K562 (cell line): ENCODE results near the gene KDELR3. TPM values are rescaled to one million over a fixed set of nuclear protein-coding genes. Genes with fewer than 3 reads are reported as not detected.

Experiments
- CXXC5 ChIP-seq: fragments of 250-450 bp; sonication (Bioruptor Pico); IDR thresholded peaks from 2 replicates; pipeline ENCODE4 v1.8.0; 2022; ENCODE audit warnings: inconsistent platforms, mild to moderate bottlenecking, moderate library complexity
- MAZ ChIP-seq, 2 experiments: fragments of 450-650 bp in 1 of 2; sonication (generic) in 1 of 2; formaldehyde crosslinking; IDR thresholded peaks in 1 of 2; conservative IDR thresholded peaks in 1 of 2; 2 replicates each; pipeline versions ENCODE4 v1.4.0 to v1.5.0; 2020; ENCODE audit warnings: mild to moderate bottlenecking in 1 of 2, missing genetic modification reagents in 1 of 2
- MEF2D ChIP-seq: conservative IDR thresholded peaks from 2 replicates; pipeline ENCODE4 v1.6.1; 2016; ENCODE audit warnings: low read depth, missing genetic modification characterization, missing compliant biosample characterization
- OTX1 ChIP-seq: fragments of 450-650 bp; formaldehyde crosslinking; IDR thresholded peaks from 2 replicates; pipeline ENCODE4 v1.4.0; 2022; ENCODE audit warnings: mild to moderate bottlenecking
- RBM22 ChIP-seq: fragments of 200-400 bp; formaldehyde crosslinking; IDR thresholded peaks from 2 replicates; pipeline ENCODE4 v1.6.1; 2018; ENCODE audit warnings: low read length, low read depth; ENCODE audit not compliant: poor library complexity, severe bottlenecking
- RBM39 ChIP-seq: fragments of 200-400 bp; formaldehyde crosslinking; optimal IDR thresholded peaks from 2 replicates; pipeline ENCODE3; 2018; ENCODE audit warnings: low read depth, low read length
- SOX6 ChIP-seq: fragments of 450-650 bp; IDR thresholded peaks from 2 replicates; pipeline ENCODE4 v1.6.1; 2014; ENCODE audit warnings: mild to moderate bottlenecking
- TBP ChIP-seq: optimal IDR thresholded peaks from 2 replicates; pipeline ENCODE3; 2011; ENCODE audit warnings: low read depth, low read length, improper control_type of control experiment
- TOE1 ChIP-seq, 2 experiments: fragments of 450-650 bp in 1 of 2; sonication (generic) in 1 of 2; formaldehyde crosslinking in 1 of 2; IDR thresholded peaks; 2 replicates each; pipeline versions ENCODE4 v1.7.1 to v1.8.0; 2016 to 2022; ENCODE audit warnings: borderline replicate concordance in 2 of 2, mild to moderate bottlenecking in 2 of 2, antibody characterized with exemption in 1 of 2, inconsistent platforms in 1 of 2, low read depth in 1 of 2, missing genetic modification reagents in 1 of 2, moderate library complexity in 1 of 2
- XRCC5 ChIP-seq: fragments of 200-400 bp; formaldehyde crosslinking; IDR thresholded peaks from 2 replicates; pipeline ENCODE4 v1.6.1; 2017; ENCODE audit warnings: low read depth, mild to moderate bottlenecking, low read length
- ZBTB7A ChIP-seq: IDR thresholded peaks from 2 replicates; pipeline ENCODE4 v1.6.1; 2011; ENCODE audit warnings: low read depth, mild to moderate bottlenecking, low read length, moderate library complexity, borderline replicate concordance; ENCODE audit not compliant: control insufficient read depth
- ZNF133 ChIP-seq: fragments of 250-450 bp; sonication (Bioruptor Pico); IDR thresholded peaks from 2 replicates; pipeline ENCODE4 v1.4.0; 2020; ENCODE audit warnings: mild to moderate bottlenecking
- ZNF707 ChIP-seq: fragments of 250-450 bp; sonication (Bioruptor Pico); conservative IDR thresholded peaks from 2 replicates; pipeline ENCODE4 v1.8.0; 2022; ENCODE audit warnings: inconsistent platforms, mild to moderate bottlenecking, moderate library complexity
- ZSCAN29 ChIP-seq: fragments of 450-650 bp; IDR thresholded peaks from 2 replicates; pipeline ENCODE4 v1.6.1; 2017
- polyA plus RNA-seq, 8 experiments: library from polyadenylated mRNA; depleted of rRNA in 4 of 8; stranded (reverse) in 5 of 8; unstranded in 3 of 8; fragments of >200 nt; fragmentation: Nextera tagmentation in 2 of 8; fragmentation: Illumina TruSeq in 1 of 8; extraction: Ambion mirVana in 2 of 8; extraction: Trizol in 1 of 8; gene quantifications; 2 replicates each; pipeline versions ENCODE4 v1.2.1 to v1.2.3, GENCODE V29; 2011 to 2014; ENCODE audit warnings: inconsistent platforms in 1 of 8, missing spikeins in 1 of 8
- total RNA-seq, 7 experiments: library from RNA; depleted of rRNA in 6 of 7; stranded (reverse); fragments of >200 nt in 6 of 7; fragmentation: Illumina TruSeq in 2 of 7; extraction: Trizol in 2 of 7; gene quantifications; 2 replicates each; pipeline versions ENCODE4 v1.2.1 to v1.2.3, GENCODE V29; 2011 to 2021; ENCODE audit warnings: low replicate concordance in 1 of 7
- TF ChIP-seq, protein P1 (sequence below): fragments of 450-650 bp; IDR thresholded peaks from 2 replicates; pipeline ENCODE4 v1.6.1; 2018; ENCODE audit not compliant: partially characterized antibody
- TF ChIP-seq, protein P2 (sequence below), 3 experiments: fragments of 200-800 bp in 1 of 3; sonication (Bioruptor generic) in 1 of 3; sonication (generic) in 1 of 3; formaldehyde crosslinking in 1 of 3; IDR thresholded peaks; 2 replicates each; pipeline versions ENCODE4 v1.6.1 to v1.8.0; 2016 to 2022; ENCODE audit warnings: mild to moderate bottlenecking in 2 of 3, missing compliant biosample characterization in 2 of 3, missing genetic modification characterization in 2 of 3, missing genetic modification reagents in 1 of 3

KDELR3 gene
- total and polyA plus RNA-seq, 9 of the 15 experiments (the other 6 are each of a cell fraction or from before 2014, with no cell fraction given): 7.1 to 44.8 (median 9.6) TPM

DNA sequence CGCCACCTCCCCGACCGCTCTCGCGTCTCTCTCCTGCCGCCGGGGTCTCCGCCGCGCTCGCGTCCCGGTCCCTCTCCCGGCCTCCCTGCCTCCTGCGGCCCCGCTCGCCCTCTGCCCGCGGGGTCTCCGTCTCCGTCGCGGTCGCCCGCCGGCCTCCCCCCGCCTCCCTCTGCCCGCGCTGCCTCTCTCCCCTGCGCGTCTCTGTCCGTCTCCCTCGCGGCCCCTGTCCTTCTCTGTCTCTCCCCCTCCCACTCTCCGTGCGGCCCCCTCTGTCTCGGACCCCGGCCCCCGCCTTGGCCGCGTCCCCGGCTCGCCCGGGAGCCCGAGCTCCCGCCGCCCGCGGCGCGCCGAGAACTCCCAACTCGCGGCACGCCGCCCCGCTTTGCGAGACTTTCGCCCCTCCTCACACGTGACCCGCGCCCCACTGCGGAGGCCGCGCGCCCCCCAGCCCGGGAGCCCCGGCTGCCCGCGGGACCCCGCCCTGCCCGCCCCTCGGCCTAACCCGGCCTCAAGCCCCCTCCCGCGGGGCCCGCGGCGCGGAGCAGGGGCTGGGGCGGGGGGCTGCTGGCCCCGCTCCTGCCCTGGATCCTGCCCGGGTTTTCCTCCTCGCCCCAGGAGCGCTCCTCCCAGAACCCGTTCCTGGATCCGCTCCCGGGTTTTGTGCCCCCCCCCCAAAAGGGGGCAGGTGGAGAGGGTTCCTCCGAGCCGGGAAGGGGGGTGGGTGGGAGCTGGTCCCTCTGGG, 12.2 kb upstream of the KDELR3 start (continued):
- TF ChIP-seq, protein P1, sequence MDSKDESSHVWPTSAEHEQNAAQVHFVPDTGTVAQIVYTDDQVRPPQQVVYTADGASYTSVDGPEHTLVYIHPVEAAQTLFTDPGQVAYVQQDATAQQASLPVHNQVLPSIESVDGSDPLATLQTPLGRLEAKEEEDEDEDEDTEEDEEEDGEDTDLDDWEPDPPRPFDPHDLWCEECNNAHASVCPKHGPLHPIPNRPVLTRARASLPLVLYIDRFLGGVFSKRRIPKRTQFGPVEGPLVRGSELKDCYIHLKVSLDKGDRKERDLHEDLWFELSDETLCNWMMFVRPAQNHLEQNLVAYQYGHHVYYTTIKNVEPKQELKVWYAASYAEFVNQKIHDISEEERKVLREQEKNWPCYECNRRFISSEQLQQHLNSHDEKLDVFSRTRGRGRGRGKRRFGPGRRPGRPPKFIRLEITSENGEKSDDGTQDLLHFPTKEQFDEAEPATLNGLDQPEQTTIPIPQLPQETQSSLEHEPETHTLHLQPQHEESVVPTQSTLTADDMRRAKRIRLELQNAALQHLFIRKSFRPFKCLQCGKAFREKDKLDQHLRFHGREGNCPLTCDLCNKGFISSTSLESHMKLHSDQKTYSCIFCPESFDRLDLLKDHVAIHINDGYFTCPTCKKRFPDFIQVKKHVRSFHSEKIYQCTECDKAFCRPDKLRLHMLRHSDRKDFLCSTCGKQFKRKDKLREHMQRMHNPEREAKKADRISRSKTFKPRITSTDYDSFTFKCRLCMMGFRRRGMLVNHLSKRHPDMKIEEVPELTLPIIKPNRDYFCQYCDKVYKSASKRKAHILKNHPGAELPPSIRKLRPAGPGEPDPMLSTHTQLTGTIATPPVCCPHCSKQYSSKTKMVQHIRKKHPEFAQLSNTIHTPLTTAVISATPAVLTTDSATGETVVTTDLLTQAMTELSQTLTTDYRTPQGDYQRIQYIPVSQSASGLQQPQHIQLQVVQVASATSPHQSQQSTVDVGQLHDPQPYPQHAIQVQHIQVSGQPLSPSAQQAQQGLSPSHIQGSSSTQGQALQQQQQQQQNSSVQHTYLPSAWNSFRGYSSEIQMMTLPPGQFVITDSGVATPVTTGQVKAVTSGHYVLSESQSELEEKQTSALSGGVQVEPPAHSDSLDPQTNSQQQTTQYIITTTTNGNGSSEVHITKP: peak; percentile 25
- TF ChIP-seq RBM22: peak; percentile 30
- TF ChIP-seq SOX6: no peak
- TF ChIP-seq ZNF133 (CRISPR knock-in tag): no peak
- peak in 1 of 2 experiments; percentile 77; a peak in 2 of 4 replicates for TF ChIP-seq MAZ (CRISPR knock-in tag; conservative IDR thresholded peaks at IDR 0.05 in 1 of 2, IDR thresholded peaks at IDR 0.05 in 1 of 2)
- no peak for TF ChIP-seq MEF2D (tag)
- no peak for TF ChIP-seq ZNF707 (CRISPR knock-in tag)
- TF ChIP-seq RBM39: no peak
- peak; percentile 98 for TF ChIP-seq ZBTB7A
- peak; percentile 84; the same call in 1 of the 2 replicates for TF ChIP-seq XRCC5
- peak; percentile 68; the same call in 1 of the 2 replicates for TF ChIP-seq TOE1 (IDR thresholded peaks at IDR 0.05; ENCODE audit: borderline replicate concordance)
- no peak for TF ChIP-seq TOE1 (CRISPR knock-in tag; IDR thresholded peaks at IDR 0.05; ENCODE audit: borderline replicate concordance, low read depth)
- TF ChIP-seq, protein P2, sequence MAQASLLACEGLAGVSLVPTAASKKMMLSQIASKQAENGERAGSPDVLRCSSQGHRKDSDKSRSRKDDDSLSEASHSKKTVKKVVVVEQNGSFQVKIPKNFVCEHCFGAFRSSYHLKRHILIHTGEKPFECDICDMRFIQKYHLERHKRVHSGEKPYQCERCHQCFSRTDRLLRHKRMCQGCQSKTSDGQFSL (CRISPR knock-in tag; IDR thresholded peaks at IDR 0.05): peak; percentile 99
- TF ChIP-seq, protein P2 (tag; IDR thresholded peaks at IDR 0.05): peak in 1 of 2 experiments; percentile 99; a peak in 2 of 4 replicates
- 0 out of 2 replicates have a peak, but pooled peaks have one; percentile 34 for TF ChIP-seq CXXC5 (CRISPR knock-in tag)
- TF ChIP-seq TBP: peak; percentile 22
- 0 out of 2 replicates have a peak, but pooled peaks have one; percentile 46 for TF ChIP-seq ZSCAN29
- no peak for TF ChIP-seq OTX1 (CRISPR knock-in tag)
